Kidney (tissue), 14 donors: ENCODE results near the gene EXOC3. TPM values are rescaled to one million over a fixed set of nuclear protein-coding genes. Genes with fewer than 3 reads are reported as not detected.

Source experiments
- DNase-seq, 5 donors: peaks; one replicate each; pipeline ENCODE4 v3.0.0-alpha.2; 2013 to 2020
- FAIRE-seq: peaks from 2 replicates; lab custom pipeline; 2012; peaks lifted over from hg19 to GRCh38; lab: Jason Lieb, UNC
- H3K27ac ChIP-seq, 2 donors: one replicate each; pipeline ENCODE4 v1.7.0; 2013; ENCODE audit warnings: low read depth in 2 of 2, low read length in 2 of 2, inconsistent platforms in 1 of 2
- H3K27me3 ChIP-seq: one replicate; pipeline ENCODE4 v1.7.1; 2013; ENCODE audit warnings: low read length, inconsistent platforms; ENCODE audit not compliant: control insufficient read depth, insufficient read depth
- H3K36me3 ChIP-seq, 3 donors: one replicate each; pipeline versions ENCODE4 v1.7.0 to v1.7.1; 2013; ENCODE audit warnings: low read length in 3 of 3, control low read depth in 1 of 3, inconsistent platforms in 1 of 3; ENCODE audit not compliant: insufficient read depth in 3 of 3, control insufficient read depth in 2 of 3
- H3K4me1 ChIP-seq, 3 donors: one replicate each; pipeline versions ENCODE4 v1.7.0 to v1.7.1; 2013; ENCODE audit warnings: low read length in 3 of 3, inconsistent platforms in 1 of 3, low read depth in 1 of 3; ENCODE audit not compliant: control insufficient read depth in 2 of 3, insufficient read depth in 2 of 3
- H3K4me3 ChIP-seq, 3 donors: one replicate each; pipeline versions ENCODE4 v1.7.0 to v1.8.1; 2013; ENCODE audit warnings: low read length in 3 of 3, control low read depth in 1 of 3, inconsistent platforms in 1 of 3
- H3K9ac ChIP-seq, 3 donors: one replicate each; pipeline versions ENCODE4 v1.7.0 to v1.7.1; 2013; ENCODE audit warnings: low read length in 3 of 3, control low read depth in 1 of 3, inconsistent platforms in 1 of 3
- H3K9me3 ChIP-seq, 3 donors: one replicate each; pipeline versions ENCODE4 v1.7.0 to v1.7.1; 2013; ENCODE audit warnings: low read length in 3 of 3, control low read depth in 1 of 3, inconsistent platforms in 1 of 3; ENCODE audit not compliant: control insufficient read depth in 2 of 3, insufficient read depth in 1 of 3
- intact Hi-C: fragments of 100-400 bp; cut with DNase I; formaldehyde crosslinking; loops from one replicate; pipeline ENCODE4 v1.11.1; 2022
- polyA plus RNA-seq: library from polyadenylated mRNA; stranded (reverse); fragments of 350-450 nt; fragmentation: Illumina TruSeq; extraction: RNeasy Lipid Tissue Mini Kit (QIAGEN cat#74804); gene quantifications from one replicate; pipeline ENCODE4 v1.2.3, GENCODE V29; 2014; ENCODE audit warnings: low read depth, low replicate concordance; ENCODE audit not compliant: insufficient read depth
- total RNA-seq: library from RNA; stranded (reverse); fragmentation: NEBNext Ultra II Directional; extraction: Animal tissue kit (Norgen Biotek cat#: 25700); gene quantifications from one replicate; pipeline ENCODE4 v1.2.1, GENCODE V29; 2021
- TF ChIP-seq, protein P1 (sequence below): IDR thresholded peaks from 3 replicates; pipeline ENCODE4 v1.5.1; 2012; ENCODE audit warnings: mild to moderate bottlenecking, moderate library complexity, borderline replicate concordance; ENCODE audit not compliant: insufficient read depth; ENCODE audit errors: extremely low read depth
- donor health status: control.
- donor health status: control.
- donor health status: control.
- donor health status: control.
- donor health status: control.
- donor health status: DM: yes; HTN: yes; CAD: no.
- donor health status: Normal renal cell carcinoma (clear cell type).

EXOC3 gene
- total and polyA plus RNA-seq, 2 donors from 2014 or later = 40.5 to 71.5 TPM

DNA sequence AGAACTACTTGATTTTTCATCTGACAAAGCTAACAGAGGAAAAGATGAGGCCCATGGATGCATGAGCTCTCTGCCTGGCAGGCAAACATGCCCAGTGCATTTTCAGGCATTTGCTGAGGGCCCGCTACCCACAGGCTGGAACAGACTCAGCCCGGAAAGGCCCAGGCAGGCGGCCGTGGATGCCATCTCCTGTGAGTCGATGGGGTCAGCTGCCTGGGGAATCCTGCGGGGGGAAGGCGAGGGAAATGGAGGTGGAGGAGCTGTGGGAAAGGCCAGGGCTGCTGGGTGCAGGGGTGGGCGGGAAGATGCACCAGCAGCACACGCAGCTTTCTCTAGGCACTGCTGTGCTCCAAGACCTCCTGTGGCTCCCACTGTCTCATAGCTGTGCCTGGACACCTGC is 67.5 kb downstream of the EXOC3 start:
- Histone ChIP-seq H3K9me3 (no peaks in the 10 kb centered on the region), H3K4me3 (no peak overlapping the region), H3K36me3 (no peaks in the 10 kb centered on the region), H3K4me1 (peaks cover 0 to 15% (median 0%) of the 10 kb centered on the region in 3 donors), H3K27ac (no peak overlapping the region), H3K27me3 (no peaks in the 10 kb centered on the region), H3K9ac (no peak overlapping the region)
- intact Hi-C loops = no loop called here
- DNase-seq (no peak), FAIRE-seq (no peak)
- TF ChIP-seq, protein P1, sequence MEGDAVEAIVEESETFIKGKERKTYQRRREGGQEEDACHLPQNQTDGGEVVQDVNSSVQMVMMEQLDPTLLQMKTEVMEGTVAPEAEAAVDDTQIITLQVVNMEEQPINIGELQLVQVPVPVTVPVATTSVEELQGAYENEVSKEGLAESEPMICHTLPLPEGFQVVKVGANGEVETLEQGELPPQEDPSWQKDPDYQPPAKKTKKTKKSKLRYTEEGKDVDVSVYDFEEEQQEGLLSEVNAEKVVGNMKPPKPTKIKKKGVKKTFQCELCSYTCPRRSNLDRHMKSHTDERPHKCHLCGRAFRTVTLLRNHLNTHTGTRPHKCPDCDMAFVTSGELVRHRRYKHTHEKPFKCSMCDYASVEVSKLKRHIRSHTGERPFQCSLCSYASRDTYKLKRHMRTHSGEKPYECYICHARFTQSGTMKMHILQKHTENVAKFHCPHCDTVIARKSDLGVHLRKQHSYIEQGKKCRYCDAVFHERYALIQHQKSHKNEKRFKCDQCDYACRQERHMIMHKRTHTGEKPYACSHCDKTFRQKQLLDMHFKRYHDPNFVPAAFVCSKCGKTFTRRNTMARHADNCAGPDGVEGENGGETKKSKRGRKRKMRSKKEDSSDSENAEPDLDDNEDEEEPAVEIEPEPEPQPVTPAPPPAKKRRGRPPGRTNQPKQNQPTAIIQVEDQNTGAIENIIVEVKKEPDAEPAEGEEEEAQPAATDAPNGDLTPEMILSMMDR = no peak

DNA sequence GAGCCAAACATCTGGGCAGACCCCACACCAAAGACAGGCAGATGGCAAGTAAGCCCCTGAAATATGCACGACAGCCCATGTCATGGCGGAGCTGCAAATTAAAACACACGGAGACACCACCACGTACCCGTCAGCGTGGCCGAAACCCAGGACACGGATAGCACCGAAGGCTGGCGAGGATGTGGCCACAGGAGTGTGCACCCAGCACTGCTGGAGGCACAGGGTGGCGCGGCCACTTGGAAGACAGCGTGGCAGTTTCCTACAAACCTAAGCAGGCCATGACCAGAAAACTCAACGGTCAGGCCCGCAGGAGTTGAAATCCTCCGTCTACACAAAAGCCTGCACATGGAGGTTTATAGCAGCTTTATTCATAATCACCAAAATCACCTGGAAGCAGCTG is 68.5 kb downstream of the EXOC3 start:
- FAIRE-seq = no peak
- no peaks in the 10 kb centered on the region for H3K9me3 ChIP-seq

DNA sequence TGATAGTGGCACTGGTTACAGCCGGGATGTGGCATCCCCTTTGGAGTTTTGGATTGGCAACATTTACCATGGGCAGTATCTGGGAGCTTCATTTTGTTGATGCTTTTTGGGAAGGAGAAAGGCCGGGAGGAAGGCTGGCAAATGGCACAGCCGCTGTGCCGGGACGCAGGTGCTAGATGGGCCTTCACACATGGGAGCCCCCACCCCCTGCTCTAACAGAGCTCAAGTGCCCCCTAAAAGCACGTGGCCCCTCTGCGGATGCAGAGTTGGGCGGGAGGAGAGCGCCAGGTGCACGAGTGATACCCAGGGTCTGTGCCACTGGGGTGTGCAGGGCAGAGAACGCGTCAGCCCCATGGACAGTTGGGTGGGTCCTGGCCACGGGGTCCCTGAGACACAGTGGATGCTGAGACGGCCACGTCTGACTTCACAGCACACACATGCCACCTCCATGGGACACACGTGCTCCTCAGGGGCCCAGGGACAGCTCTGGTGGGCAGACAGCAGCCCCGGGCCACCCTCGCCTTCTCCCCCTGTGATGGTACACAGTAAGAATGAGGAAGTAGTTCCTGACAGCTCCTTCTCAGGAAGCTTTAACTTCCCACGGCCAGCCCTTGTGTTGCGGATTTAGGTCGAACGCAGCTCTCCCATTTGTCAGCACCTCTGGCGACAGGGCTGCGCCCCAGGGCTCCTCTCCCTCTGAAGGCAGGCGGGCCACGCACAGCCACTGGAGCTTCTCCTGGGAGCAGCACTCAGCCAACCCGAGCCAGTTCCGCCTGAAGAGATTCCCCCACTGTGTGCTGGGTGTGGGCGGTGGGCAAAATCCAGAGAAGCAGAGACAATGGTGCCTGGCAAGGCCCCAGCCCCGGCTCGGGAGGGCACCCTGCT is 70.5 kb downstream of the EXOC3 start:
- no peak overlapping the region for H3K4me3 ChIP-seq
- H3K9ac ChIP-seq = no peak overlapping the region
- no peaks in the 10 kb centered on the region for H3K36me3 ChIP-seq
- H3K4me1 ChIP-seq = peaks cover 0 to 12% (median 0%) of the 10 kb centered on the region in 3 donors
- FAIRE-seq (no peak), DNase-seq (no peak)
- intact Hi-C loops = no loop called here
- no peaks in the 10 kb centered on the region for H3K9me3 ChIP-seq
- no peaks in the 10 kb centered on the region for H3K27me3 ChIP-seq
- peak overlapping the region in 1 of 2 donors; percentile 63 for H3K27ac ChIP-seq
- TF ChIP-seq, protein P1 = no peak

More for the DNA sequence above, 68.5 kb downstream of the EXOC3 start:
- DNase-seq = no peak
- Histone ChIP-seq H3K4me1 (peaks cover 0 to 12% (median 0%) of the 10 kb centered on the region in 3 donors), H3K27me3 (no peaks in the 10 kb centered on the region), H3K36me3 (no peaks in the 10 kb centered on the region), H3K9ac (no peak overlapping the region), H3K27ac (no peak overlapping the region), H3K4me3 (no peak overlapping the region)
- intact Hi-C loops = no loop called here
- TF ChIP-seq, protein P1 = no peak
